B cell (primary cell): Measurements from ENCODE around the gene DTX4.

Experiments
- EZH2 ChIP-seq: IDR thresholded peaks from 2 replicates; pipeline ENCODE4 v1.6.1; 2012; ENCODE audit warnings: borderline replicate concordance, low read depth, mild to moderate bottlenecking, moderate library complexity, low read length; ENCODE audit not compliant: insufficient read depth, poor library complexity, severe bottlenecking
- TF ChIP-seq, protein P1 (sequence below): fragments of 200-600 bp; IDR thresholded peaks from one replicate; pipeline ENCODE4 v1.8.0; 2022; ENCODE audit warnings: antibody characterized with exemption, mild to moderate bottlenecking

DNA sequence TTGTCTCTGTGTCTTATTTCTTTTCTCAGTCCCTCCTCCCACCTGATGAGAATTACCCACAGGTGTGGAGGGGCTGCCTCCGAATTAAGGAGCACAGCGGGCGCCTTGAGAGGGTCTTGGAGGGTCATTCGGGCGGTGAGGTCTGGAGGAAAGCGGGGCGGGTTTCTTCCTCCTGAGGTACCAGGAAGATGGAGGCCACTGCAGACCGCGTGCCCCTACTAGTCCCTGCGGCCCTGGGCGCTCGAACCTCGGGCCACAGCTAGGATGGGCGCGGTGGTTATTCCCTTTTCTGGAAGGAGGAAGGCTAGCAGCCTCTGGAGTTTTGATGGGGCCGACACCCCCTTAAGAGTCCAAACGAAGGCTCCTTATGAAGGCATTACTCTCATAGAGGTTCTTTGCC, 34.7 kb upstream of the DTX4 start:
- TF ChIP-seq, protein P1, sequence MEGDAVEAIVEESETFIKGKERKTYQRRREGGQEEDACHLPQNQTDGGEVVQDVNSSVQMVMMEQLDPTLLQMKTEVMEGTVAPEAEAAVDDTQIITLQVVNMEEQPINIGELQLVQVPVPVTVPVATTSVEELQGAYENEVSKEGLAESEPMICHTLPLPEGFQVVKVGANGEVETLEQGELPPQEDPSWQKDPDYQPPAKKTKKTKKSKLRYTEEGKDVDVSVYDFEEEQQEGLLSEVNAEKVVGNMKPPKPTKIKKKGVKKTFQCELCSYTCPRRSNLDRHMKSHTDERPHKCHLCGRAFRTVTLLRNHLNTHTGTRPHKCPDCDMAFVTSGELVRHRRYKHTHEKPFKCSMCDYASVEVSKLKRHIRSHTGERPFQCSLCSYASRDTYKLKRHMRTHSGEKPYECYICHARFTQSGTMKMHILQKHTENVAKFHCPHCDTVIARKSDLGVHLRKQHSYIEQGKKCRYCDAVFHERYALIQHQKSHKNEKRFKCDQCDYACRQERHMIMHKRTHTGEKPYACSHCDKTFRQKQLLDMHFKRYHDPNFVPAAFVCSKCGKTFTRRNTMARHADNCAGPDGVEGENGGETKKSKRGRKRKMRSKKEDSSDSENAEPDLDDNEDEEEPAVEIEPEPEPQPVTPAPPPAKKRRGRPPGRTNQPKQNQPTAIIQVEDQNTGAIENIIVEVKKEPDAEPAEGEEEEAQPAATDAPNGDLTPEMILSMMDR: no peak
- TF ChIP-seq EZH2: no peak
